Vagina (tissue), 2 donors: ENCODE data around the gene C11orf97.

ENCODE experiments used
- CTCF ChIP-seq, 3 experiments: fragments of 450-650 bp in 2 of 3; fragments of 200-600 bp in 1 of 3; sonication (generic) in 1 of 3; IDR thresholded peaks; one replicate each; pipeline ENCODE4 v1.5.1; 2017 to 2019; ENCODE audit warnings: antibody characterized with exemption in 3 of 3, mild to moderate bottlenecking in 2 of 3, moderate library complexity in 2 of 3
- POLR2AphosphoS5 ChIP-seq, 2 donors: sonication (generic); formaldehyde crosslinking; IDR thresholded peaks; one replicate each; pipeline ENCODE4 v1.9.0; 2017; ENCODE audit warnings: antibody characterized with exemption in 2 of 2, mild to moderate bottlenecking in 2 of 2, low read depth in 1 of 2; ENCODE audit not compliant: insufficient read depth in 1 of 2

- no peak for TF ChIP-seq CTCF (IDR thresholded peaks at IDR 0.05)
- no peak for TF ChIP-seq POLR2AphosphoS5 (IDR thresholded peaks at IDR 0.05; ENCODE audit: insufficient read depth in 1 of 2, low read depth in 1 of 2)
Measured at GRCh38 chr11:94524341-94524740, 12.1 kb downstream of the C11orf97 start.
